GM15510 (cell line): ENCODE results near the gene BPIFB2.

Experiments
- POLR2A ChIP-seq: IDR thresholded peaks from 3 replicates; pipeline ENCODE4 v1.6.1; 2011; ENCODE audit warnings: borderline replicate concordance; ENCODE audit not compliant: insufficient read length; ENCODE audit errors: extremely low read depth

The BPIFB2 gene

DNA sequence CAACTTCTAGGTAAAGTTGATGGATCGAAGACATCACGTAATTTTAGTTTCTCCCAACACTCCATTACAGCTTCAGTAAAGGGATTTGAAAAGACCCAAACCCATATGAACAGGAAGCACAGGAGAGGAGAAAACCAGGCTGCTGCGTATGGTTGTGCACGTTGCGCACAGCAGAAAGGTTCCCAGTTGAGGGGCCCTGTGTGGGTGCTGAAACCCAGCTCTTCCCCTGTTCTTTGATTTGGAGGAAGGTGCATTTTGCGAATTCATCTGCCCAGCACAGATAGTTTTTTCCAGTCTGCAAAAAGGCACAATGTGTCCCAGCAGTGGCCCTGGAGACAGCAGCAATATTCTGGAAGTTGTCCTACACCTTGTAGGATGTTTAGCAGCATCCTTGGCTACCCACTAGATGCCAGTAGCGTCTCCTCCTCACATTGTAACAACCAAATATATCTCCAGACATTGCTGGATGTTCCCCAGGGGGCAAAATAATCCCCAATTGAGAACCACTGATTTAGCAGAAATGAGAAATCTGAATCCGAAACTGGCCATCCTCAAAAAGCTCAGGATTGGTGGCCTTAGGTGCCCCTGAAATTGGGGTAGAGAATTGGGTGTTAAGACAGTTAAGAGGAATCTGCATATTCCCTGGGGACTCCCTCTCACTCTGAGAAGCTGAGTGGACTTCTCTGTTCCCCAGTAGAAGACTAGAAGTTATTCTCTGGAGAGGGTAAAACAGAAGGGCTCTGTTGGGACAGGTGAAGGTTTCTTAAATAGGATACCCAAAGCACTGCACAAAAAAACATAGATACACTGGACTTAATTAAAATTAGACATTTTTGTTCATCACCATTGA is 15.5 kb upstream of the BPIFB2 start:
- TF ChIP-seq POLR2A: no peak

DNA sequence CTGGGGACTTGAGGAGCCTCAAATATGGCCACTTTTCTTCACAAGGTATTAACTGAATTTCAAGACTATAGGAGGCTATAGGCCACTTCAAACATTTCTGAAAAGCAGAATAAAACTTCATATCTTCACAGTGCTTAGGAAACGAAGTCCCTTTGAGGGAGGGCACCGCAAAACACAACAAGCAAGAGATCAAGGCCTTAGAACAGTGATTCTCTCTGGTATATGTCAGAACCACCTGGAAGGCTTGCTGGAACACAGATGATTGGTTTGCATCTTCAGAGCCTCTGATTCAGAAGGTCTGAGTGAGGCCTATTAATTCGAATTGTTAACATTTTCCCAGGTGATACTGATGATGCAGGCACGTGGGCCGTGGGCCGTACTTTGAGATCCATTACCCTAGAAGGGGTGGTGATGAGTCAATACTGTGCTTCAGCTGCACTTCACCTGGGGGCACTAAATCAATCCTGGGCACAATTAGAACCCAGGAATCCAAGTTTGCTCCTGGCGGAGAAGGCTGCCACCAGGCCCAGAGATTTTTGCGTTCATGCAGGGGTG is 13.9 kb upstream of the BPIFB2 start:
- TF ChIP-seq POLR2A: no peak

DNA sequence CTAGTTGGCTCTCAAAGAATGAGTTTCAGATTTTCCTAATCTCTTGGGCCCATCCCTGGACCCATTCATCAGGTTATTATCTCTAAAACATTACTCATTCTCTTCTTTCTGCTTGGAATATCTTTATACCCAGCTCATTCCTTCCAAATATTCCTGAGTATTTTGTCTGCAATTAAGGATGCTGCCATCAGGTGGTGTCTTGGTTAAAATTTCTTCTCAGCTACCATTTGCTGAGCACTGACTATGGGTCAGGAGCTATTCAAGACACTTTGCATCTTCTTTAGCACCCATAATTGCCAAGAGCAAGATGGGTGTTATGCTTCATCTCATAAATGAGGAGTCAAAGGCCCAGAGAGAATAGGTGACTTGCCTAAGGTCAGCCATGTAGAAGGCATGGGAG is 11.7 kb upstream of the BPIFB2 start:
- TF ChIP-seq POLR2A: no peak

DNA sequence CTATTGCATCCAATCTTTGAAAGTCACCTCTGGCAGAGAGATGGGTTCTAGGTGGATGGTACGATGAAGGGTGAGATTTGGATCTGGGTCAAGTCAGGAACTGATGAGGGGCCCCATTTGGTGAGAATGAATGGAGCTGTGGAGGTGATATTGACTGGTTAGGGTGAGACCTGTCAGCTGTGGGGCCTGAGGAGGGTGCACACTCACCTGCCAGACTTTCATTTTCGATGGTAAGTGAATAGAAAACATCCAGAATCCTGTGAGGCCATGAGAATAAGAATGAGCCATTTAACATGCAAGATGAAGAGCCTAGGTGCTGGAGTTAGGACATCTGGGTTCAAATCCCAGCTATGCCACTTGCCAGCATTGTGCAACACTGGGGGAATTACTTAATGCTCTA is 10.1 kb upstream of the BPIFB2 start:
- TF ChIP-seq POLR2A: no peak

DNA sequence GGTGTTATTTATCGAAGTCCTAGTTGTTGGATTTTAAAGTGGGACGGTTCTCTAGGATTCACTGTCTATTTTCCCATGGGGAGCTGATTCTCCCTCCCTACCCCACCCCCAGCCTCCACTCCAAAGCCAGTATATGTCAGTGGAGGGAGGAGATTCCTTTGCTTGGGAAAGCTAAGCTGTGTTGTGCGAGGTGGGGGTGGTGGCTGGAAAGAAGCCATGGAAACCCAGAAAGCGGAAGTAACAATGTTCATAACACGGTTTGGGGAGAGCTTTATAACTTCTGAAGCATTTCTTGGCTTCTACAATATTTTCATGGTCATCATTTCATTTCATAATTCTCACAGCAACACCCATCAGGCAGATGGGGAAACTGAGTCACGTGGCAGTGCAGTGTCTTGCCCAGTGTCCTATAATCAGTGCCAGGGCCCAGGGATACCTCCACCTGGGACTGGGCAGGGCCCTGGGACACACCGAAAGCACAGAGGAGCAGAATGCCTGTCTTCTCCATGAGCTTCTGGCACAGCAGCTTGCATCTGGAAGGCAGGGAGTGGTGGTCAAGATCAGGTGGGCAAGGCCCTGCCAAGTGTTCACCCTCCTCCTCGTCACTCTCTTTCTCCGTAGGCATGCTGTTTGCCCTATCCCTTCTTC is 7.8 kb upstream of the BPIFB2 start:
- TF ChIP-seq POLR2A: no peak

DNA sequence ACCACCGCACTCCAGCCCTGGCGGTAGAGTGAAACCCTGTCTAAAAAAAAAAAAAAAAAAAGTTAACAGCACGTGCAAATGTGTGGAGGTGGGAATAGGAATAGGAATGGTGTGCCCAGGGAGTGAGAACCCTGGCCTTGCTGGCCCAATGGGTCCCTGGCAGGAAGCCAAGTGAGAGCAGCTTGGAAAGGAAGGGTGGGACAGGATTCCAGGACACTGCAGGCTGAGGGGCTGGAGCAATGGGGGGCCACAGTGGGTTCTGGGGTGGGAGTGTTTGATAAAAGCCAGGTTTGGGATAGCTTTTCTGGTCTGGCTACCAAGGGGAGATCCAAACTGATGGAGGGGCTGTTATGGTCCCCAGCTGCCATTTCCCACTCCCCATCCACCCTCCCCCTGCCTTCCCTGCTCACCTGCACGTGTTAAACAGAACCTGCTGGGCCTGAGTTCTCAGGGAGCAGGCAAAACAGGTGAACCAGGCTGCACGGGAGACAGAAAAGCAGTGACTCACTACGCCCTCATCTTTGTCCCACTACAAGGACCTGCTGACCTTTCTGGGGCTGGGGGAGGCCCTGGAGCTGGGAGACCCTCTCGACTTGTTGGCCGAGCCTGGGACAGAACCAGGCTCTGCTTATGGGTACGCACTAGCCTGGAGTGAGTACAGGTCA is 6.6 kb upstream of the BPIFB2 start:
- TF ChIP-seq POLR2A: no peak

DNA sequence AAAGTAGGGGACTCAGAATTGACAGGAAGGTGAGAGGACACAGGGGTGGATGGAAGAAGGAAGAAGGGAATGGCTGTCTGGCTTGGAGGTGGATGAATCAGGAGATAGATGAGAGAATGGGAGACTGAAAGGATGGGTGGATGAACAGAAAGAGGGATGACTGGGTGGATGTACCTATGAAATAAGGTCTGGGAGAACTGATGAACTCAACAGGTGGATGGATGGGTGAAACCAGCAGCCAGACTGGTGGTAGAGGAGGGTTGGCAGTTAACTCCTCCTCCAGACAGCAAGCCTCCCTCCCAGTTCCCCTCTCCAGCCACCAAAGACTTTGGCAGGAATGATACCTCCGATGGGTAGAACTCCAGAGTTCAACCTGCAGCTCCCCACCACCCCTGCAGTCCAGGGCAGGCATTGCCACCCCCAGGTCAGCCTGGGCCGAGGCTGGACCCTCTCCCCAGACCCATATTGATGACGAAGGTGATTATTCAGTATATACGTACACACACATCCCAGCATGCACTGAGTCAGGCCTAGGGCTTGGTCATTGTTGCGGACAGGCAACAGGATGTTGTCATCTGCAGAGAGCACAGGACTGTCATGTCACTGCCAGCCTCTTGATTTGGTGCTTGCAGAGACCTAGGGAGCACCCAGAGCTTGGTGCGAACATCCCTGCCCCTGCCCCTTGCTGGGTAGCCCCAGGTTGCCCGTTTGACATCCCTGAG is 5.3 kb upstream of the BPIFB2 start:
- TF ChIP-seq POLR2A: no peak

DNA sequence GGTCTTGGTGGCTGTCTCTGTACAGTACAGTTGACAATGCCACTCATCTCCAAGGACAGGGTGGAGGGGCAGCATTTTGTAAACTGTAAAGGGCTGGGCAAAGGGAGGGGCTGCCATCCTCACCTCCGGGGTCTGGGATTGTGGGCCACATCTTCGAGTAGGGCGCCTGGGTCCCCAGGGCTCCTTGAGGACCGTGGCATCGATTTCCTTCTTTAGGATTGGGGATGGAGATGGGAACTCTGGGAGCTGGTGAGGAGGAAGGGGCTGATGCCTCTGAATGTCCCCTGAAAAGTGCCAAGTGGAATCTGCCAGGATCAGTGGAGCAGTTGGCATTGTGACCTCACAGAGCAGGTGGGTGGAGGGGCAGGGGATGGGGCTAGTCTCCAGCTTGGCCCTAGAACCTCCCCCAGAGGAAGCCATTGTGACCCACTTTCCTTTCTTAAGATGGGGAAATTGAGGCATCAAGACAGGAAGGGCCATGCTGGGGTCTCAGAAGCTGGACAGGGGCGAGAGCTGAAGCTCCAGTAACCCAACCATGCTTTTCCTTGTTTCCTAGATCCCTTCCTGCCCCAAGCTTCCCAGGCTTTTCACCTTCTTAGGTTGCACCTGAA is 3.3 kb upstream of the BPIFB2 start, which contains the start of gene SUN5:
TSS of gene SUN5 (minus strand) at position 293 of the 611 bp plus-strand sequence. CDS start at position 200, 93 bp downstream.
- no peak for TF ChIP-seq POLR2A

DNA sequence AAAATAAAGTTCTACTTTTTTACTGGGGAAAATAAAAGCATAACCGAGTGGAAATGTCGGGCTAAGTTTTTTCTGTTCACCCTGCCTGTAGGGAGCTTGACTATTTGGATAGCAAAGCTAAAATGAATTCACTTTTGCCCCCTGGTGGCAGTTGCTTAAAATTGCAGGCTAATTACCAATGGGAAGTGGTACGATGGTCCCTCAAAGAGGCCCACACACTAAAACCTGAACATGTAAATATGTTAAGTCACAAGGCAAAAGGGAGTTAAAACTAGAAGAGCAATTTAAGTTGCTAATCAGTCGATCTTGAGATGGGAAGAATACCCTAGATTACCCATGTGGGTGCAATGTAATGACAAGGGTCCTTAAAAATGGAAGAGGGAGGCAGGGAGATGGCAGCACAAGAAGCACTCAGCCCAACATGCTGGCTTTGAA is 2.4 kb upstream of the BPIFB2 start:
- TF ChIP-seq POLR2A: no peak

DNA sequence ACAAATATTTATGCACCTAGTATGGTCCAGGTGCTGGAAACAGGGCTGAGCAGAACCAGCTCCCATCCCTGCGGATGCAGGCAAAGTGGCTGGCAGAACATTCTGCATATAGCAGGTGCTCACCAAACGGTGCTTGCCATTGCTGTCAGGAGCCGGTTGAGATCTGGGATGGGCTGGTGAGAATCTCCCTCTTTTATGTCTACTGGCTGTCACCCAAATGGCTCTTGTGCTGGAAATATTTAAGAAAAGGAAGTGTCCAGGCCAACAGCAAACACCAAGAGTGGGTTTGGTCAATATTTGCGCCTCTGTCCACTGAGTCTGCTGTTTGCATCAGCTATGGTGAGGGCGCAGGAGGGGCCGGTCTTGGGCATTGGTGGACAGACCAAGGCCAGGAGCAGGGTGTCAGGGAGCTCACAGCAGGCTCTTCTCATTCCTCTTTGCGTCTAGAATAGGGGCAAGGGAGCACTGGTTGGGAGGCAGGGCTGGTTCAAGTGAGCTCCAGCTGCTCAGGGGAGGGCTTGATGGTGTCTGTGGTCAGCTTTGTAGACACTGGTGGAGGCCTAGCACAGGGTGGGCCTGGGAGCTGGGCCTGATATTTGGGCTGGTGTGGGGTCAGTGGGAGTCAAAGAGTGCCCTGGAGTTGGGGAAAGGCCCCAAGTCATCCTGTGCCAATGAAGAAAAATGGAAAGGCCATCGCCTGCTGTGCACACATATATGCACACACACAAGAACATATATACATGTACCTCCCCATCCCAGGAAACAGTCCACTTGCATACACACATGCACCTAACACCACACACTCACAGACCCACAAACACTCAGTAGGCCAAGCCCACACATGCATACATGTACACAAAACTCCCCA is 1.4 kb upstream of the BPIFB2 start:
- TF ChIP-seq POLR2A: no peak

DNA sequence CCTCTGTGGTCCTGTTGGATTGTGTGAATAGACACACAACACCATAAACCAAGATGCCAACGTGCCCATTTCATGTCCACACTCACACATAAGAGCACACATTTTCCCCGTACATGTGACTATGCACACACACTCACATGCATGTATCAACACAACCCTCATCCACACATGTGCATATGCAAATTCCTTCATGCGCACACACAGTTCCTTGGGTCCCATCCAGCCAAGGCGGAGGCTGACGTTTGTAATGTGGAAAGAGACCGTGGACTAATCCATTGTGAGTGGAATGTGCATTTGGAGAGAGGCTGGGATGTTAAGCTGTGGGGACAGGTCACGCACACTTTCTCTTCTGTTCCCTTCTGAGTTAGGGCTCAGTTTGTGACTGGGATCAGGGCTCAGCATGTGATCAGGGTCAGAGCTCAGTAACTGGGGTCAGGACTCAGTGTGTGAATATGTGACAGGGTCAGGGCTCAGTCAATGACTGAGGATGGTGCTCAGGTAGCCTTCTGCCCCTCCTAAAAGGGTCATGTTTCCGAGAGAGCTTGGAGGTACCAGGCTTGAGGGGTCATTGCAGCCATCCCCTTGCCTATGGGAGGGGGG is 628 bp upstream of the BPIFB2 start:
- no peak for TF ChIP-seq POLR2A

DNA sequence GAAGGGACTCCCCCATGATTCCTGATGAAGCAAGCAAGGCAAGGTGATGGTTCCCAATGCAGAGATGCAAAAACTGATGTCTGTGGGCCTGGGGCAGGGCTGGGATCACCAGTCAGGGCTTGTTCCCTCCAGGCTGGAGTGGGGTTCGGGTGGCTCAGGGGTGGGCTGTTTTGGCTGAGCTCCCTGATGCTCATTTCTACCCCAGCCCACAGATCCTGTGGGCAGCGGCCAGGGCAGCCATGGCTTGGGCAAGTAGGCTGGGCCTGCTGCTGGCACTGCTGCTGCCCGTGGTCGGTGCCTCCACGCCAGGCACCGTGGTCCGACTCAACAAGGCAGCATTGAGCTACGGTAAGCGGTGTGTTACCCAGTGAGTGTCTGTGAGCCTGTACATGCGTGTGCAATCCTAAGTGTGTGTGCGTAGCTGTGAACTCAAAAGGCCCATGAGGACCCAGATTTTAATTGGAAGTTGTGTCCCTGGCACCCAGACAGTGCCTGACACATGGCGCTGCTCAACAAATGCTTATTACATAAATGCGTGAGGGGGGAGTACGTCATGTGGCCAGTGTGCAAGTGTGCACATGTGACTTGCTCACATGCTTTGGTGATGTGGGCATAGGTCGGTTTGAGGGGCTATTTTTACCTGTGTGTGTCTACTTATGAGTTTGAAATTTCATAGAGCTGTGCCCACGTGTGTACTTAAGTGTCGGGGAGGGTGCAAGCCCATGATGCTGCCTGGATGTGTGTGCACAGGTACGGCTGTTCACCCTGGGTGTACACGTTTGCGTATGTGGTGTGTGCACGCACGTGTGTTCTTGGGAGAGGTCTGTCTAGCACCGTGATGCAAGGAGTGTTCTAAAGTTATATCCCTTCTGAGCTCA is 1.1 kb downstream of the BPIFB2 start:
- TF ChIP-seq POLR2A: no peak
